Eye (tissue), 1 donor: ENCODE results near the gene ZFAND3.

Source experiments
- DNase-seq: peaks from one replicate; pipeline ENCODE4 v3.0.0-alpha.2; 2015

Gene ZFAND3

GRCh38 chr6:38159596-38159995 lies 340.1 kb downstream of the ZFAND3 start:
- no peak for DNase-seq

- no peak for DNase-seq
Measured at GRCh38 chr6:38160831-38161230, 341.3 kb downstream of the ZFAND3 start.

- DNase-seq: no peak
Measured at GRCh38 chr6:38161331-38161730, 341.8 kb downstream of the ZFAND3 start.

GRCh38 chr6:38161754-38162492 lies 342.4 kb downstream of the ZFAND3 start:
- no peak for DNase-seq

- no peak for DNase-seq
Measured at GRCh38 chr6:38162493-38163185, 343.1 kb downstream of the ZFAND3 start.

- no peak for DNase-seq
Measured at GRCh38 chr6:38163186-38164130, 343.9 kb downstream of the ZFAND3 start.

- no peak for DNase-seq
Measured at GRCh38 chr6:38164131-38164481, 344.6 kb downstream of the ZFAND3 start.

GRCh38 chr6:38164671-38165108 lies 345.2 kb downstream of the ZFAND3 start:
- DNase-seq: no peak

GRCh38 chr6:38166411-38167240 lies 347.1 kb downstream of the ZFAND3 start:
- no peak for DNase-seq

- DNase-seq: no peak
Measured at GRCh38 chr6:38167598-38167997, 348.1 kb downstream of the ZFAND3 start.

- DNase-seq: no peak
Measured at GRCh38 chr6:38168126-38168525, 348.6 kb downstream of the ZFAND3 start.

- no peak for DNase-seq
Measured at GRCh38 chr6:38168699-38169098, 349.2 kb downstream of the ZFAND3 start.

GRCh38 chr6:38169221-38169976 lies 349.9 kb downstream of the ZFAND3 start:
- DNase-seq: no peak

GRCh38 chr6:38169977-38170526 lies 350.5 kb downstream of the ZFAND3 start:
- DNase-seq: no peak

GRCh38 chr6:38170666-38171355 lies 351.3 kb downstream of the ZFAND3 start:
- DNase-seq: no peak

GRCh38 chr6:38171997-38172738 lies 352.6 kb downstream of the ZFAND3 start:
- no peak for DNase-seq

GRCh38 chr6:38172739-38173410 lies 353.3 kb downstream of the ZFAND3 start:
- DNase-seq: no peak

- DNase-seq: no peak
Measured at GRCh38 chr6:38173909-38174308, 354.4 kb downstream of the ZFAND3 start.

- no peak for DNase-seq
Measured at GRCh38 chr6:38174315-38174714, 354.8 kb downstream of the ZFAND3 start.
